H1 (cell line): ENCODE results near the gene DAZAP1. TPM values are rescaled to one million over a fixed set of nuclear protein-coding genes. Genes with fewer than 3 reads are reported as not detected.

Source experiments
- CTCF ChIA-PET: fragments of 300-600 bp; sonication (Branson Sonifier 250); formaldehyde crosslinking; loops from one replicate; lab custom pipeline; 2021; ENCODE audit not compliant: partially characterized antibody; lab: Charles Lee
- POLR2A ChIA-PET: fragments of 300-600 bp; sonication (Branson Sonifier 250); formaldehyde crosslinking; loops from one replicate; lab custom pipeline; 2021; ENCODE audit warnings: inconsistent platforms; ENCODE audit not compliant: partially characterized antibody; lab: Charles Lee
- DNase-seq, 2 experiments: peaks; one replicate each; pipeline versions ENCODE4 v3.0.0 to v3.0.0-alpha.2; 2010 to 2022; ENCODE audit warnings: low spot score in 2 of 2, low read depth in 1 of 2, mixed read lengths in 1 of 2
- FAIRE-seq: peaks from 2 replicates; lab custom pipeline; 2011; peaks lifted over from hg19 to GRCh38; lab: Jason Lieb, UNC
- H2AFZ ChIP-seq: 2 replicates; pipeline ENCODE4 v1.8.1; 2012; ENCODE audit warnings: low read length, inconsistent platforms
- H2AK5ac ChIP-seq: 2 replicates; pipeline ENCODE4 v1.6.1; 2013; ENCODE audit warnings: low read depth, low read length
- H2BK120ac ChIP-seq: replicated peaks from 2 replicates; pipeline ENCODE3; 2013; ENCODE audit warnings: low read depth, low read length, inconsistent platforms
- H2BK12ac ChIP-seq: 2 replicates; pipeline ENCODE4 v1.6.1; 2013; ENCODE audit warnings: low read depth, low read length
- H2BK15ac ChIP-seq: 2 replicates; pipeline ENCODE4 v1.6.1; 2013; ENCODE audit warnings: low read length
- H2BK20ac ChIP-seq: 2 replicates; pipeline ENCODE4 v1.6.1; 2013; ENCODE audit warnings: low read length
- H2BK5ac ChIP-seq: 2 replicates; pipeline ENCODE4 v1.6.1; 2013; ENCODE audit warnings: low read depth, low read length
- H3K14ac ChIP-seq: 2 replicates; pipeline ENCODE4 v1.6.1; 2013; ENCODE audit warnings: inconsistent platforms; ENCODE audit not compliant: insufficient read length
- H3K18ac ChIP-seq: 2 replicates; pipeline ENCODE4 v1.6.1; 2013; ENCODE audit warnings: low read length; ENCODE audit errors: extremely low read depth
- H3K23ac ChIP-seq: 2 replicates; pipeline ENCODE4 v1.6.1; 2013; ENCODE audit warnings: inconsistent platforms; ENCODE audit not compliant: insufficient read length
- H3K23me2 ChIP-seq: 2 replicates; pipeline ENCODE4 v1.6.1; 2013; ENCODE audit warnings: low read depth, low read length
- H3K27ac ChIP-seq: 2 replicates; pipeline ENCODE4 v1.6.1; 2011; ENCODE audit warnings: low read depth, low read length, inconsistent platforms
- H3K27me3 ChIP-seq, 4 experiments: replicated peaks in 1 of 4; 1 replicate in 1 of 4; 2 replicates in 3 of 4; pipeline versions ENCODE4 v1.6.1 to v1.8.1; 2011 to 2013; ENCODE audit warnings: low read length in 3 of 4, mild to moderate bottlenecking in 3 of 4, inconsistent platforms in 2 of 4, mixed read lengths in 2 of 4, moderate library complexity in 1 of 4; ENCODE audit not compliant: control insufficient read depth in 3 of 4, insufficient read depth in 3 of 4; ENCODE audit errors: extremely low read depth in 1 of 4
- H3K36me3 ChIP-seq, 4 experiments: 2 replicates each; pipeline versions ENCODE4 v1.6.1 to v1.8.1; 2011 to 2013; ENCODE audit warnings: mild to moderate bottlenecking in 4 of 4, low read length in 3 of 4, moderate library complexity in 2 of 4, control low read depth in 1 of 4, inconsistent platforms in 1 of 4; ENCODE audit not compliant: insufficient read depth in 4 of 4, control insufficient read depth in 2 of 4
- H3K4ac ChIP-seq: replicated peaks from 2 replicates; pipeline ENCODE3; 2013; ENCODE audit warnings: low read length, low read depth, mixed read lengths, inconsistent platforms; ENCODE audit not compliant: insufficient read length
- H3K4me1 ChIP-seq, 4 experiments: replicated peaks in 1 of 4; 1 replicate in 1 of 4; 2 replicates in 3 of 4; pipeline versions ENCODE4 v1.6.1 to v1.8.1; 2011 to 2013; ENCODE audit warnings: low read length in 3 of 4, inconsistent platforms in 2 of 4, mixed read lengths in 1 of 4; ENCODE audit not compliant: insufficient read depth in 4 of 4, control insufficient read depth in 3 of 4
- H3K4me2 ChIP-seq, 2 experiments: 2 replicates each; pipeline versions ENCODE4 v1.6.1 to v1.8.1; 2011 to 2013; ENCODE audit warnings: low read depth in 2 of 2, low read length in 2 of 2, control low read depth in 1 of 2, inconsistent platforms in 1 of 2, mild to moderate bottlenecking in 1 of 2; ENCODE audit not compliant: insufficient read depth in 1 of 2
- H3K4me3 ChIP-seq, 4 experiments: fragments of 200-600, 300-600 bp in 1 of 4; sonication (generic), shearing (Covaris generic), sonication (Bioruptor Twin) in 1 of 4; 2 replicates each; pipeline versions ENCODE4 v1.5.1 to v1.8.1; 2011 to 2016; ENCODE audit warnings: low read length in 4 of 4, low read depth in 3 of 4, control low read depth in 2 of 4, inconsistent platforms in 2 of 4, mild to moderate bottlenecking in 2 of 4, mixed read lengths in 1 of 4, moderate library complexity in 1 of 4; ENCODE audit not compliant: insufficient read depth in 2 of 4; ENCODE audit errors: extremely low read depth in 1 of 4
- H3K56ac ChIP-seq: replicated peaks from 2 replicates; pipeline ENCODE3; 2013; ENCODE audit warnings: low read depth, mild to moderate bottlenecking, mixed read lengths, low read length, inconsistent platforms; ENCODE audit not compliant: insufficient read length
- H3K79me1 ChIP-seq: 2 replicates; pipeline ENCODE4 v1.6.1; 2013; ENCODE audit warnings: low read depth, low read length, control low read depth
- H3K79me2 ChIP-seq, 2 experiments: 2 replicates each; pipeline versions ENCODE4 v1.6.1 to v1.8.1; 2012 to 2013; ENCODE audit warnings: low read length in 2 of 2, mild to moderate bottlenecking in 2 of 2, inconsistent platforms in 1 of 2; ENCODE audit not compliant: insufficient read depth in 2 of 2, control insufficient read depth in 1 of 2
- H3K9ac ChIP-seq, 4 experiments: replicated peaks in 1 of 4; 1 replicate in 1 of 4; 2 replicates in 3 of 4; pipeline versions ENCODE4 v1.6.1 to v1.8.1; 2011 to 2013; ENCODE audit warnings: low read depth in 3 of 4, low read length in 3 of 4, control low read depth in 2 of 4, mild to moderate bottlenecking in 2 of 4, moderate library complexity in 2 of 4, inconsistent platforms in 1 of 4; ENCODE audit errors: extremely low read depth in 1 of 4
- H3K9me3 ChIP-seq, 2 experiments: 2 replicates each; pipeline versions ENCODE4 v1.6.1 to v1.8.1; 2012 to 2013; ENCODE audit warnings: mild to moderate bottlenecking in 2 of 2, moderate library complexity in 2 of 2, control low read depth in 1 of 2, inconsistent platforms in 1 of 2, low read depth in 1 of 2, low read length in 1 of 2, mixed read lengths in 1 of 2; ENCODE audit not compliant: insufficient read depth in 2 of 2
- H4K20me1 ChIP-seq, 2 experiments: replicated peaks in 1 of 2; 2 replicates each; pipeline versions ENCODE3 to v1.8.1; 2011 to 2013; ENCODE audit warnings: inconsistent platforms in 2 of 2, low read length in 2 of 2, mild to moderate bottlenecking in 1 of 2; ENCODE audit not compliant: insufficient read depth in 2 of 2, control insufficient read depth in 1 of 2
- H4K5ac ChIP-seq: 2 replicates; pipeline ENCODE4 v1.6.1; 2013; ENCODE audit warnings: low read length, low read depth, mixed read lengths, inconsistent platforms; ENCODE audit not compliant: insufficient read length
- H4K8ac ChIP-seq: 2 replicates; pipeline ENCODE4 v1.8.0; 2013; ENCODE audit warnings: mild to moderate bottlenecking, moderate library complexity, low read length, inconsistent platforms; ENCODE audit not compliant: insufficient read depth; ENCODE audit errors: extremely low read depth
- H4K91ac ChIP-seq: replicated peaks from 2 replicates; pipeline ENCODE3; 2013; ENCODE audit warnings: low read length, mixed read lengths, inconsistent platforms; ENCODE audit not compliant: insufficient read length
- CTBP2 ChIP-seq: IDR thresholded peaks from 2 replicates; pipeline ENCODE4 v1.7.0; 2011; ENCODE audit warnings: borderline replicate concordance, mild to moderate bottlenecking, moderate library complexity, mixed read lengths, low read length; ENCODE audit not compliant: insufficient read depth, insufficient read length
- SP2 ChIP-seq: IDR thresholded peaks from 2 replicates; pipeline ENCODE4 v1.6.1; 2012; ENCODE audit warnings: mild to moderate bottlenecking, low read length, inconsistent platforms
- WGBS, 2 experiments: shearing (Covaris generic) in 1 of 2; methylation state at CpG; one replicate each; pipeline versions ENCODE4 v1.1.6 to v1.1.7; 2013 to 2015; ENCODE audit warnings: low lambda C conversion rate in 2 of 2, mixed read lengths in 2 of 2, inconsistent platforms in 1 of 2, low coverage in 1 of 2, missing lambda C conversion rate in 1 of 2; ENCODE audit not compliant: insufficient replicate concordance in 2 of 2, insufficient coverage in 1 of 2, insufficient read length in 1 of 2; ENCODE audit errors: extremely low coverage in 1 of 2, missing lambda C conversion rate in 1 of 2; 5-methylcytosine and 5-hydroxymethylcytosine counted together
- polyA plus RNA-seq, 7 experiments: library from polyadenylated mRNA; depleted of rRNA in 3 of 7; stranded (reverse) in 5 of 7; unstranded in 2 of 7; fragments of >200 nt in 5 of 7; fragments of 200-250 nt in 2 of 7; gene quantifications; 1 replicate in 5 of 7; 2 replicates in 1 of 7; 4 replicates in 1 of 7; pipeline versions ENCODE4 v1.2.1 to v1.2.3, GENCODE V29; 2011 to 2013; ENCODE audit warnings: missing spikeins in 2 of 7, mixed read lengths in 2 of 7
- total RNA-seq: library from RNA; stranded (reverse); fragmentation: NEBNext Ultra II Directional; extraction: Animal tissue kit (Norgen Biotek cat#: 25700); gene quantifications from 2 replicates; pipeline ENCODE4 v1.2.1, GENCODE V29; 2021
- TF ChIP-seq, protein P1 (sequence below): IDR thresholded peaks from 2 replicates; pipeline ENCODE4 v1.6.1; 2012; ENCODE audit warnings: inconsistent platforms

DAZAP1 gene
- total and polyA plus RNA-seq, 2 of the 8 experiments (the other 6 are each of a cell fraction or from before 2014, with no cell fraction given): 79.6 to 341 TPM

DNA sequence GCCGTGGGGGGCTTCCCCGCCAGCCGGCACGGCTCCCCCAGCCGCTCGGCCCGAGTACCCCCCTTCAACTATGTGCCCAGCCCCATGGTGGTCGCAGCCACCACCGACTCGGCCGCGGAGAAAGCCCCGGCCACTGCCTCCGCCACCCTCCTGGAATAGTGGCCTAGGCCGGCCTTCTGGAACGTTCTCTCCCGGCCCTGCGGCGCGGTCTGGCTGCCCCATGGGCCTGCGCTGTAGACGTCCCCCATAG lies 62.6 kb downstream of the DAZAP1 start:
- H3K56ac ChIP-seq: no peak overlapping the region
- H2BK120ac ChIP-seq: no peak overlapping the region
- 30% methylated on average over 13 of the region's 22 CpGs; no CpG with 5 or more reads in 1 of the 2 experiments for whole genome bisulfite sequencing, 2 experiments
- H3K9me3 ChIP-seq: peaks cover 0 to 7% of the 10 kb centered on the region in 2 experiments; a peak in 1 of 4 replicates
- ChIA-PET CTCF (no interaction called here), POLR2A (interaction anchor here (5.5 kb wide), 2 partner anchors 13 to 28 kb away, joined by 55 to 72 read pairs; no protein-coding TSS in a partner anchor)
- no peaks in the 10 kb centered on the region for H3K79me2 ChIP-seq
- H4K5ac ChIP-seq: no peak overlapping the region
- DNase-seq (no peak), FAIRE-seq (no peak)
- H4K91ac ChIP-seq: no peak overlapping the region
- no peak overlapping the region for H2AK5ac ChIP-seq
- no peak overlapping the region for H2BK12ac ChIP-seq
- peaks cover 64 to 84% (median 81%) of the 10 kb centered on the region in 4 experiments for H3K27me3 ChIP-seq
- peak overlapping the region; percentile 79; the same call in 1 of the 2 replicates for H4K8ac ChIP-seq
- H3K79me1 ChIP-seq: no peaks in the 10 kb centered on the region
- no peak overlapping the region for H2BK15ac ChIP-seq
- peak overlapping the region; percentile 86 to 91 for H3K4me2 ChIP-seq
- no peak for TF ChIP-seq CTBP2
- TF ChIP-seq SP2: no peak
- TF ChIP-seq, protein P1, sequence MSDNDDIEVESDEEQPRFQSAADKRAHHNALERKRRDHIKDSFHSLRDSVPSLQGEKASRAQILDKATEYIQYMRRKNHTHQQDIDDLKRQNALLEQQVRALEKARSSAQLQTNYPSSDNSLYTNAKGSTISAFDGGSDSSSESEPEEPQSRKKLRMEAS: 0 out of 2 replicates have a peak, but pooled peaks have one; percentile 2
- peaks cover 0 to 41% (median 0%) of the 10 kb centered on the region in 4 experiments; a peak in 2 of 8 replicates for H3K36me3 ChIP-seq
- no peak overlapping the region for H3K4ac ChIP-seq
- H3K23me2 ChIP-seq: peaks cover 13% of the 10 kb centered on the region; the same call in 1 of the 2 replicates
- no peak overlapping the region for H2BK5ac ChIP-seq
- H4K20me1 ChIP-seq: peaks cover 23 to 60% of the 10 kb centered on the region in 2 experiments
- H3K9ac ChIP-seq: no peak overlapping the region
- H3K18ac ChIP-seq: no peak overlapping the region
- H3K4me3 ChIP-seq: peak overlapping the region; percentile 29 to 56 (median 34); a peak in 3 of 8 replicates
- no peak overlapping the region for H3K23ac ChIP-seq
- H3K4me1 ChIP-seq: peaks cover 0 to 50% (median 27%) of the 10 kb centered on the region in 4 experiments; a peak in 5 of 7 replicates
- no peak overlapping the region for H3K27ac ChIP-seq
- H2BK20ac ChIP-seq: no peak overlapping the region
- no peak overlapping the region for H2AFZ ChIP-seq
- no peak overlapping the region for H3K14ac ChIP-seq
